Thoracic aorta (tissue), 2 donors: ENCODE measurements around the gene PRPF38A. TPM values are rescaled to one million over a fixed set of nuclear protein-coding genes. Genes with fewer than 3 reads are reported as not detected.
A peak's percentile ranks its signal among the peaks of the same experiment; 100 is the strongest.
"Not testable (repeated sequence)": the region's sequence is repeated elsewhere in the genome, so short reads cannot be mapped to it uniquely, and the experiment has no call there.

Source experiments
- ATAC-seq: fragments of 150-250 bp; one replicate; pipeline ENCODE4 v1.8.0; 2017; ENCODE audit warnings: low read depth; ENCODE audit not compliant: insufficient number of reproducible peaks, low FRiP score
- DNase-seq: peaks from one replicate; pipeline ENCODE4 v3.0.0-alpha.2; 2020; ENCODE audit warnings: low spot score
- H3K27ac ChIP-seq, 2 donors: fragments of 200-600 bp; sonication (generic); 1 replicate in 1 of 2; 2 replicates in 1 of 2; pipeline ENCODE4 v1.5.1; 2016; ENCODE audit warnings: mild to moderate bottlenecking in 2 of 2, moderate library complexity in 2 of 2
- H3K27me3 ChIP-seq: fragments of 200-600 bp; sonication (generic); replicated peaks from 2 replicates; pipeline ENCODE4 v1.6.0; 2016; ENCODE audit warnings: mild to moderate bottlenecking; ENCODE audit not compliant: insufficient read depth
- H3K36me3 ChIP-seq: fragments of 200-600 bp; sonication (generic); one replicate; pipeline ENCODE4 v1.5.1; 2016
- H3K4me1 ChIP-seq, 2 donors: fragments of 200-600 bp; sonication (generic); 1 replicate in 1 of 2; 2 replicates in 1 of 2; pipeline versions ENCODE4 v1.5.1 to v1.6.0; 2016; ENCODE audit warnings: low read depth in 2 of 2, mild to moderate bottlenecking in 1 of 2; ENCODE audit not compliant: control insufficient read depth in 1 of 2
- H3K4me3 ChIP-seq: fragments of 200-600 bp; sonication (generic); 2 replicates; pipeline ENCODE4 v1.5.1; 2016; ENCODE audit warnings: mild to moderate bottlenecking
- H3K9me3 ChIP-seq: fragments of 200-600 bp; sonication (generic); 2 replicates; pipeline ENCODE4 v1.5.1; 2016
- total RNA-seq, 2 donors: library from RNA; depleted of rRNA; stranded (reverse); fragments of >200 nt; gene quantifications; one replicate each; pipeline versions ENCODE4 v1.1.0 to v1.2.3, GENCODE V29; 2016
- TF ChIP-seq, protein P1 (sequence below): fragments of 200-600 bp; sonication (generic); IDR thresholded peaks from one replicate; pipeline ENCODE4 v1.5.1; 2019; ENCODE audit warnings: antibody characterized with exemption

Gene PRPF38A
- total RNA-seq, 2 donors from 2014 or later, result 18.1 to 27.4 TPM

DNA sequence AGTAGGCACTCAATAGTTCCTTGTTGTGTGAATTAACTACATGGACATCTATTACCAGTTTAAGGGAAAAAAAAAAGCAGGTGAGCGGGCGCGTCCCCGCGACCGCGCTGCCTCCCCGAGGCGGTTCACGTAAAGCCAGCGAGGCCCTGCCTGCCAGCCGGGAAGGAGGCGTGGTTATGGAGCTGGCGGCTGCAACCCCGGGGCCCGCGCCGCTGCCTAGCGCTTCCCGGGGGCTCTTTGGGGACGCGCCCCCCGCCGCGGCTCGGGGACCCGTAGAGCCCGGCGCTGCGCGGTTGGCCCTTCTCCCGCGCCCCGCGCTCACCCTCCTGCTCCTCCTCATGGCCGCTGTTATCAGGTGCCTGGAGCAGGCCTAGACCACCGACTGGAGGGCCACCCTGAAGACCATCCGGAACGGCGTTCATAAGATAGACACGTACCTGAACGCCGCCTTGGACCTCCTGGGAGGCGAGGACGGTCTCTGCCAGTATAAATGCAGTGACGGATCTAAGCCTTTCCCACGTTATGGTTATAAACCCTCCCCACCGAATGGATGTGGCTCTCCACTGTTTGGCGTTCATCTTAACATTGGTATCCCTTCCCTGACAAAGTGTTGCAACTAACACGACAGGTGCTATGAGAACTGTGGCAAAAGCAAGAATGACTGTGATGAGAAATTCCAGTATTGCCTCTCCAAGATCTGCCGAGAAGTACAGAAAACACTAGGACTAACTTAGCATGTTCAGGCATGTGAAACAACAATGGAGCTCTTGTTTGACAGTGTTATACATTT lies 35.8 kb upstream of the PRPF38A start:
- no peak for DNase-seq
- Histone ChIP-seq H3K9me3 (no peaks in the 10 kb centered on the region), H3K27ac (peak overlapping the region in 1 of 2 donors; percentile 13), H3K27me3 (no peaks in the 10 kb centered on the region), H3K36me3 (no peaks in the 10 kb centered on the region), H3K4me3 (peak overlapping the region; percentile 75), H3K4me1 (peaks cover 13 to 24% of the 10 kb centered on the region in 2 donors)
- TF ChIP-seq, protein P1, sequence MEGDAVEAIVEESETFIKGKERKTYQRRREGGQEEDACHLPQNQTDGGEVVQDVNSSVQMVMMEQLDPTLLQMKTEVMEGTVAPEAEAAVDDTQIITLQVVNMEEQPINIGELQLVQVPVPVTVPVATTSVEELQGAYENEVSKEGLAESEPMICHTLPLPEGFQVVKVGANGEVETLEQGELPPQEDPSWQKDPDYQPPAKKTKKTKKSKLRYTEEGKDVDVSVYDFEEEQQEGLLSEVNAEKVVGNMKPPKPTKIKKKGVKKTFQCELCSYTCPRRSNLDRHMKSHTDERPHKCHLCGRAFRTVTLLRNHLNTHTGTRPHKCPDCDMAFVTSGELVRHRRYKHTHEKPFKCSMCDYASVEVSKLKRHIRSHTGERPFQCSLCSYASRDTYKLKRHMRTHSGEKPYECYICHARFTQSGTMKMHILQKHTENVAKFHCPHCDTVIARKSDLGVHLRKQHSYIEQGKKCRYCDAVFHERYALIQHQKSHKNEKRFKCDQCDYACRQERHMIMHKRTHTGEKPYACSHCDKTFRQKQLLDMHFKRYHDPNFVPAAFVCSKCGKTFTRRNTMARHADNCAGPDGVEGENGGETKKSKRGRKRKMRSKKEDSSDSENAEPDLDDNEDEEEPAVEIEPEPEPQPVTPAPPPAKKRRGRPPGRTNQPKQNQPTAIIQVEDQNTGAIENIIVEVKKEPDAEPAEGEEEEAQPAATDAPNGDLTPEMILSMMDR, result no peak
- no peak for ATAC-seq

DNA sequence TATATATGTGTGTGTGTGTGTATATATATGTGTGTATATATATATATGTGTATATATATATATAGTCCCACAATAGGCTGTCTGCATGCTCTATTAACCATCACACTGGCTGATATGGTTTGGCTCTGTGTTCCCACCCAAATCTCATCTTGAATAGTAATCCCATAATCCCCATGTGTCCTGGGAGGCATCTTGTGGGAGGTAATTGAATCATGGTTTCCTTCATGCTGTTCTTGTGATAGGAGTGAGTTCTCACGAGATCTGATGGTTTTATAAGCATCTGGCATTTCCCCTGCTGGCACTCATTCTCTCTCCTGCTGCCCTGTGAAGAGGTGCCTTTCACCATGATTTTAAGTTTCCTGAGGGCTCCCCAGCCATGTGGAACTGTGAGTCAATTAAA lies 34.6 kb upstream of the PRPF38A start:
- H3K36me3 ChIP-seq, ATAC-seq, H3K9me3 ChIP-seq, H3K4me3 ChIP-seq, H3K27ac ChIP-seq, DNase-seq, H3K27me3 ChIP-seq: not testable (repeated sequence)
- H3K4me1 ChIP-seq, result peaks cover 7 to 16% of the 10 kb centered on the region in 2 donors

DNA sequence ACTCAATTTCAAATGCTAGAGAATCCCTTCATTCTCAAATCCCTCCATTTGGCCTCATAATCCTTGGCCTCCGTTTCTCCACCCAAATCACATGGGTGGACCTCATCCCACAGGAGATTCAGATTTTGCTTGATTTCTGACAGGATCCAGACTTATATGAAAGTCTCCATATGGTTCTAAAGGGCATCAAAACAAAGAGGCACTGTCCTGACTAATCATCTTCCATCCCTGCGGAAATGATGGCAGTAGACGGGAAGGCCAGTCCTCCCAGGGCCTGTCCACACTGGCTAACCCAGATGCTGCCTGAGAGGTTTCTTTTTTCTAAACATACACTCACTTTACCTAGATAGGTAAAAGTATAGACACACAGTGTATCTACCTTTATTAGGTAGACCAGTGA lies 19.0 kb upstream of the PRPF38A start:
- ATAC-seq (no peak), DNase-seq (no peak)
- H3K36me3 ChIP-seq, result no peaks in the 10 kb centered on the region
- no peaks in the 10 kb centered on the region for H3K4me1 ChIP-seq
- H3K9me3 ChIP-seq, result no peaks in the 10 kb centered on the region
- H3K4me3 ChIP-seq, result no peak overlapping the region
- no peak overlapping the region for H3K27ac ChIP-seq
- H3K27me3 ChIP-seq, result no peaks in the 10 kb centered on the region
- TF ChIP-seq, protein P1, result no peak

DNA sequence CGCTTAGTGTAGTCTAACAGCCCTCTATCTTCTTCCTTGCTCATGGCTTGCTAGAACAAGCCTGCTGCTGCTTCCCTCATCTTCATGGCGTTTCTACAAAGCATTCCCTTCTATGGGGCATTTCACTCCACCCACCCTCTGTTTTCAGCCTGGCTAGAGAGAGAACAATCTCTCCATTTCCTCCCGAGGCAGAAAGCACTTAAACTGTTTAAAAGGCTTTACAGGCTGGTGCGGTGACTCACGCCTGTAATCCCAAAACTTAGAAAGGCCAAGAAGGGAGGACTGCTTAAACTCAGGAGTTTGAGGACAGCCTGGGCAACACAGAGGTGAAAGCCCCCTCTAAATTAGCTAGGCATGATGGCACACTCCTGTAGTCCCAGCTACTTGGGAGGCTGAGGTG lies 17.9 kb upstream of the PRPF38A start:
- no peaks in the 10 kb centered on the region for H3K9me3 ChIP-seq
- H3K27me3 ChIP-seq, result no peaks in the 10 kb centered on the region
- ATAC-seq (no peak), DNase-seq (no peak)
- TF ChIP-seq, protein P1, result no peak
- no peaks in the 10 kb centered on the region for H3K4me1 ChIP-seq
- H3K4me3 ChIP-seq, result no peak overlapping the region
- H3K27ac ChIP-seq, result no peak overlapping the region
- H3K36me3 ChIP-seq, result no peaks in the 10 kb centered on the region

DNA sequence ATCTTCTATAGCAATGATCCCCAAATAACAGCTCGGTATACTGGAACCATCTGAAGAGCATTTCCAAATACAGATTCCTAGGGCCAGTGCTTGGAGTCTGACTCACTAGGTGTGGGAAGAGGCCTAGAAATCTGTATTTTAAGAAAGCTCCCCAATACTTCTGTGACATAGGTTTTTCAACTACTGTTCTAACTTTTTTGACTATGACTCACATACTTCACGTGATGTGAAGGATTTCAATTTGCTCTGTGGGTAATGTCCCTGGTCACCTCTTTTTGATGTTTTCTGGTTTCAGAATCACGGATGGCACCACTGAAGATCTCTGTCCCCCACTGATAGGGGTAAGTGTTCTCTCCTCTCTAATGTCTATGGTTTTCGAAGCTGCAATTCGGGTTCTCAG lies 11.2 kb upstream of the PRPF38A start:
- H3K4me1 ChIP-seq, result no peaks in the 10 kb centered on the region
- DNase-seq, result no peak
- TF ChIP-seq, protein P1, result no peak
- no peaks in the 10 kb centered on the region for H3K27me3 ChIP-seq
- no peak for ATAC-seq
- H3K27ac ChIP-seq, result no peak overlapping the region
- H3K4me3 ChIP-seq, result no peak overlapping the region
- no peaks in the 10 kb centered on the region for H3K36me3 ChIP-seq
- H3K9me3 ChIP-seq, result no peaks in the 10 kb centered on the region

DNA sequence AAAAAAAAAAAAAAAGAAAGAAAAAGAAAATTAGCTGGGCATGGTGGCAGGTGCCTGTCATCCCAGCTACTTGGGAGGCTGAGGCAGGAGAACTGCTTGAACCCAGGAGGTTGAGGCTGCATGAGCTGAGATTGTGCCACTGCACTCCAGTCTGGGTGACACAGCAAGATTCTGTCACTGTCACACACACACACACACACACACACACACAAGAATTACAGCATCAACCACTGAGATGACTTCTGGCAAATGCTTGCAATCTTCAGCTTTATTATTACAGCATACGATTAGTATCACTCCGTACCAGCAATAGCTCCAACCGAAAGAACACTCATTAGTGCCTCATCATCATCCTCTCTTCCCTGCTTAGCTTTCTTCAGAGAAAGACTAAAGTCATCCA lies 4.8 kb upstream of the PRPF38A start:
- no peak for ATAC-seq
- DNase-seq, result no peak
- no peaks in the 10 kb centered on the region for H3K27me3 ChIP-seq
- TF ChIP-seq, protein P1, result no peak
- H3K4me1 ChIP-seq, result peaks cover 4 to 10% of the 10 kb centered on the region in 2 donors
- H3K27ac ChIP-seq, result no peak overlapping the region
- H3K4me3 ChIP-seq, result no peak overlapping the region
- H3K36me3 ChIP-seq, result no peaks in the 10 kb centered on the region
- H3K9me3 ChIP-seq, result no peaks in the 10 kb centered on the region
